Upper lobe of left lung (tissue), 6 donors: ENCODE data around the gene ZEB1. TPM values are rescaled to one million over a fixed set of nuclear protein-coding genes. Genes with fewer than 3 reads are reported as not detected.

Experiments
- ATAC-seq, 2 donors: fragments of 200-7000 bp; cut with Tn5 transposase; one replicate each; pipeline ENCODE4 v1.9.1; 2022; ENCODE audit warnings: mild to moderate bottlenecking in 2 of 2, moderate library complexity in 2 of 2; ENCODE audit not compliant: low FRiP score in 2 of 2
- DNase-seq, 2 donors: peaks; one replicate each; pipeline ENCODE4 v3.0.0-alpha.2; 2019 to 2020
- H3K27ac ChIP-seq, 4 donors: fragments of 200-600 bp; sonication (generic); one replicate each; pipeline ENCODE4 v1.5.1; 2016 to 2019
- H3K27me3 ChIP-seq, 4 donors: fragments of 200-600 bp; sonication (generic); one replicate each; pipeline ENCODE4 v1.5.1; 2017 to 2019
- H3K36me3 ChIP-seq, 4 donors: fragments of 200-600 bp; sonication (generic); one replicate each; pipeline ENCODE4 v1.5.1; 2016 to 2019
- H3K4me1 ChIP-seq, 4 donors: fragments of 200-600 bp; sonication (generic); one replicate each; pipeline ENCODE4 v1.5.1; 2018 to 2019
- H3K4me3 ChIP-seq, 4 donors: fragments of 200-600 bp; sonication (generic); one replicate each; pipeline ENCODE4 v1.5.1; 2017 to 2019; ENCODE audit warnings: mild to moderate bottlenecking in 2 of 4, moderate library complexity in 1 of 4
- H3K9me3 ChIP-seq, 4 donors: fragments of 200-600 bp; sonication (generic); one replicate each; pipeline ENCODE4 v1.5.1; 2018 to 2019
- CTCF ChIP-seq, 6 experiments: fragments of 450-650 bp in 4 of 6; fragments of 200-600 bp in 2 of 6; sonication (generic) in 2 of 6; IDR thresholded peaks; one replicate each; pipeline ENCODE4 v1.5.1; 2016 to 2019; ENCODE audit warnings: antibody characterized with exemption in 6 of 6
- EP300 ChIP-seq, 4 donors: sonication (generic); formaldehyde crosslinking; IDR thresholded peaks; one replicate each; pipeline ENCODE4 v1.5.1; 2017; ENCODE audit warnings: antibody characterized with exemption in 4 of 4, control low read depth in 2 of 4
- POLR2A ChIP-seq, 4 donors: fragments of 450-650 bp; IDR thresholded peaks; one replicate each; pipeline ENCODE4 v1.5.1; 2016 to 2017; ENCODE audit warnings: antibody characterized with exemption in 4 of 4, mild to moderate bottlenecking in 2 of 4
- POLR2AphosphoS5 ChIP-seq, 2 donors: sonication (generic); formaldehyde crosslinking; IDR thresholded peaks; one replicate each; pipeline ENCODE4 v1.5.1; 2017; ENCODE audit warnings: antibody characterized with exemption in 2 of 2
- WGBS, 2 donors: methylation state at CpG; one replicate each; pipeline ENCODE4 v1.1.5; 2017 to 2018; 5-methylcytosine and 5-hydroxymethylcytosine counted together
- total RNA-seq, 6 donors: library from RNA; depleted of rRNA in 4 of 6; stranded (reverse); fragments of >200 nt in 4 of 6; gene quantifications; one replicate each; pipeline versions ENCODE4 v1.1.0 to v1.2.1, GENCODE V29; 2016 to 2021
- donor health status: DM: no; HTN: no; CAD: no; lungs with moderate emphysema.
- donor health status: DM: no; HTN: yes; CAD: no; lungs with severe emphysema.

ZEB1 gene
- 10 to 100 TPM; 17.8 to 46.1 (median 32.6) TPM for total RNA-seq

- H3K4me3 ChIP-seq: peak within 1 kb of the TSS; percentile 75 to 95 (median 86)
- peak within 1 kb of the TSS; percentile 93 to 97 (median 96) for H3K27ac ChIP-seq
- H3K27me3 ChIP-seq: no peaks in the 10 kb centered on the region
- peaks cover 8 to 26% (median 19%) of the 10 kb centered on the region in 4 donors for H3K4me1 ChIP-seq
- WGBS, 2 donors: 0 to 1% methylated on average over 18 to 63 of the region's 71 CpGs
- no peaks in the 10 kb centered on the region for H3K36me3 ChIP-seq
- no peaks in the 10 kb centered on the region for H3K9me3 ChIP-seq
- ATAC-seq (peak; percentile 80 to 92), DNase-seq (peak; percentile 91 to 94)
- TF ChIP-seq CTCF (IDR thresholded peaks at IDR 0.05) (peak; percentile 32 to 82 (median 66)), EP300 (IDR thresholded peaks at IDR 0.05) (no peak), POLR2AphosphoS5 (IDR thresholded peaks at IDR 0.05) (peak; percentile 40 to 83)
Observed at GRCh38 chr10:31318854-31319601, at the start of gene ZEB1. TSS of gene ZEB1 (plus strand) at chr10:31319216. CDS start at chr10:31319235, 19 bp downstream.

GRCh38 chr10:31270954-31271353 is 48.1 kb upstream of the ZEB1 start:
- Histone ChIP-seq H3K4me3 (no peak overlapping the region), H3K36me3 (no peaks in the 10 kb centered on the region), H3K9me3 (no peaks in the 10 kb centered on the region), H3K27me3 (no peaks in the 10 kb centered on the region), H3K27ac (no peak overlapping the region), H3K4me1 (no peaks in the 10 kb centered on the region)
- no peak for DNase-seq
- no peak for ATAC-seq
- 85 to 96% methylated on average over 5 of the region's 5 CpGs for WGBS, 2 donors
- TF ChIP-seq EP300 (IDR thresholded peaks at IDR 0.05) (no peak), POLR2AphosphoS5 (IDR thresholded peaks at IDR 0.05) (no peak), POLR2A (IDR thresholded peaks at IDR 0.05) (no peak), CTCF (IDR thresholded peaks at IDR 0.05) (no peak)

- 80 to 83% methylated on average over 1 of the region's 1 CpG for WGBS, 2 donors
- no peaks in the 10 kb centered on the region for H3K36me3 ChIP-seq
- no peak for TF ChIP-seq EP300 (IDR thresholded peaks at IDR 0.05)
- no peak for TF ChIP-seq POLR2A (IDR thresholded peaks at IDR 0.05)
- no peak for TF ChIP-seq CTCF (IDR thresholded peaks at IDR 0.05)
- H3K27me3 ChIP-seq: no peaks in the 10 kb centered on the region
- DNase-seq (no peak), ATAC-seq (no peak)
- no peaks in the 10 kb centered on the region for H3K4me1 ChIP-seq
- H3K9me3 ChIP-seq: no peaks in the 10 kb centered on the region
- no peak overlapping the region for H3K27ac ChIP-seq
- H3K4me3 ChIP-seq: no peak overlapping the region
Observed at GRCh38 chr10:31272841-31273240, 46.2 kb upstream of the ZEB1 start.

GRCh38 chr10:31273789-31274188 is 45.2 kb upstream of the ZEB1 start:
- no peaks in the 10 kb centered on the region for H3K27me3 ChIP-seq
- H3K27ac ChIP-seq: no peak overlapping the region
- WGBS, 2 donors: 96 to 100% methylated on average over 2 of the region's 2 CpGs
- ATAC-seq: no peak
- no peaks in the 10 kb centered on the region for H3K36me3 ChIP-seq
- H3K9me3 ChIP-seq: no peaks in the 10 kb centered on the region
- H3K4me3 ChIP-seq: no peak overlapping the region
- H3K4me1 ChIP-seq: no peaks in the 10 kb centered on the region
- DNase-seq: no peak
- TF ChIP-seq POLR2A (IDR thresholded peaks at IDR 0.05): no peak
- TF ChIP-seq CTCF (IDR thresholded peaks at IDR 0.05): no peak
- TF ChIP-seq POLR2AphosphoS5 (IDR thresholded peaks at IDR 0.05): no peak
- TF ChIP-seq EP300 (IDR thresholded peaks at IDR 0.05): no peak

GRCh38 chr10:31274310-31274709 is 44.7 kb upstream of the ZEB1 start:
- Histone ChIP-seq H3K4me1 (no peaks in the 10 kb centered on the region), H3K36me3 (no peaks in the 10 kb centered on the region), H3K27me3 (no peaks in the 10 kb centered on the region), H3K9me3 (no peaks in the 10 kb centered on the region), H3K27ac (no peak overlapping the region), H3K4me3 (no peak overlapping the region)
- WGBS, 2 donors: 82 to 89% methylated on average over 2 of the region's 2 CpGs
- ATAC-seq (no peak), DNase-seq (no peak)
- TF ChIP-seq POLR2A (IDR thresholded peaks at IDR 0.05): no peak
- no peak for TF ChIP-seq CTCF (IDR thresholded peaks at IDR 0.05)
- no peak for TF ChIP-seq EP300 (IDR thresholded peaks at IDR 0.05)
- no peak for TF ChIP-seq POLR2AphosphoS5 (IDR thresholded peaks at IDR 0.05)
